ENCODE results near the gene ZNF185.

The ZNF185 gene

GRCh38 chrX:152881289-152881688 lies 16.6 kb upstream of the ZNF185 start:
- no peaks in the 10 kb centered on the region for H3K4me1 Mint-ChIP-seq
- no peak overlapping the region for H3K27ac Mint-ChIP-seq
- H3K4me3 Mint-ChIP-seq = no peak overlapping the region
- H3K27me3 Mint-ChIP-seq = peaks cover 4% of the 10 kb centered on the region
- DNase-seq (ENCODE audit: low spot score in 2 of 2) (no peak), ATAC-seq (ENCODE audit: low read depth) (no peak)
- no peaks in the 10 kb centered on the region for H3K9me3 Mint-ChIP-seq
- no peaks in the 10 kb centered on the region for H3K36me3 Mint-ChIP-seq

GRCh38 chrX:152884171-152884570 lies 13.7 kb upstream of the ZNF185 start:
- Mint-ChIP-seq H3K9me3 (no peaks in the 10 kb centered on the region), H3K27me3 (peaks cover 4% of the 10 kb centered on the region), H3K36me3 (no peaks in the 10 kb centered on the region), H3K4me1 (no peaks in the 10 kb centered on the region), H3K27ac (no peak overlapping the region), H3K4me3 (no peak overlapping the region)
- DNase-seq (ENCODE audit: low spot score in 2 of 2) (no peak), ATAC-seq (ENCODE audit: low read depth) (no peak)

- Mint-ChIP-seq H3K27me3 (peaks cover 21% of the 10 kb centered on the region), H3K36me3 (no peaks in the 10 kb centered on the region), H3K9me3 (no peaks in the 10 kb centered on the region), H3K27ac (no peak overlapping the region), H3K4me3 (no peak overlapping the region), H3K4me1 (no peaks in the 10 kb centered on the region)
- DNase-seq (ENCODE audit: low spot score in 2 of 2) (no peak), ATAC-seq (ENCODE audit: low read depth) (no peak)
These were observed 11.2 kb upstream of the ZNF185 start for GRCh38 chrX:152886716-152887115.

- DNase-seq (ENCODE audit: low spot score in 2 of 2) = no peak
- peaks cover 32% of the 10 kb centered on the region for H3K27me3 Mint-ChIP-seq
These were observed 5.4 kb upstream of the ZNF185 start for GRCh38 chrX:152892499-152892898.

GRCh38 chrX:152892999-152893891 lies 4.6 kb upstream of the ZNF185 start:
- Mint-ChIP-seq H3K9me3 (no peaks in the 10 kb centered on the region), H3K36me3 (no peaks in the 10 kb centered on the region), H3K27me3 (peaks cover 30% of the 10 kb centered on the region), H3K27ac (no peak overlapping the region), H3K4me1 (no peaks in the 10 kb centered on the region), H3K4me3 (no peak overlapping the region)
- DNase-seq (ENCODE audit: low spot score in 2 of 2) (no peak), ATAC-seq (ENCODE audit: low read depth) (no peak)

More at GRCh38 chrX:152892499-152892898, 5.4 kb upstream of the ZNF185 start:
- ATAC-seq (ENCODE audit: low read depth) = no peak
- no peaks in the 10 kb centered on the region for H3K36me3 Mint-ChIP-seq
- H3K9me3 Mint-ChIP-seq = no peaks in the 10 kb centered on the region
- no peaks in the 10 kb centered on the region for H3K4me1 Mint-ChIP-seq
- H3K4me3 Mint-ChIP-seq = no peak overlapping the region
- no peak overlapping the region for H3K27ac Mint-ChIP-seq

GRCh38 chrX:152893980-152894610 lies 3.8 kb upstream of the ZNF185 start:
- no peaks in the 10 kb centered on the region for H3K4me1 Mint-ChIP-seq

GRCh38 chrX:152895121-152895520 lies 2.7 kb upstream of the ZNF185 start:
- Mint-ChIP-seq H3K4me1 (no peaks in the 10 kb centered on the region), H3K27me3 (peaks cover 23% of the 10 kb centered on the region), H3K9me3 (no peaks in the 10 kb centered on the region), H3K27ac (no peak overlapping the region), H3K4me3 (no peak overlapping the region), H3K36me3 (no peaks in the 10 kb centered on the region)
- DNase-seq (ENCODE audit: low spot score in 2 of 2) = no peak
- no peak for ATAC-seq (ENCODE audit: low read depth)

More at GRCh38 chrX:152893980-152894610, 3.8 kb upstream of the ZNF185 start:
- ATAC-seq (ENCODE audit: low read depth) (no peak), DNase-seq (ENCODE audit: low spot score in 2 of 2) (no peak)
- H3K27ac Mint-ChIP-seq = no peak overlapping the region
- peaks cover 28% of the 10 kb centered on the region for H3K27me3 Mint-ChIP-seq
- H3K4me3 Mint-ChIP-seq = no peak overlapping the region
- H3K36me3 Mint-ChIP-seq = no peaks in the 10 kb centered on the region
- H3K9me3 Mint-ChIP-seq = no peaks in the 10 kb centered on the region

- DNase-seq (ENCODE audit: low spot score in 2 of 2) = no peak
- H3K4me1 Mint-ChIP-seq = no peaks in the 10 kb centered on the region
- H3K4me3 Mint-ChIP-seq = no peak overlapping the region
- no peak for ATAC-seq (ENCODE audit: low read depth)
- no peaks in the 10 kb centered on the region for H3K9me3 Mint-ChIP-seq
- no peaks in the 10 kb centered on the region for H3K36me3 Mint-ChIP-seq
- no peak overlapping the region for H3K27ac Mint-ChIP-seq
- peaks cover 22% of the 10 kb centered on the region for H3K27me3 Mint-ChIP-seq
These were observed 2.0 kb upstream of the ZNF185 start for GRCh38 chrX:152895724-152896420.

- H3K4me3 Mint-ChIP-seq = peak overlapping the region; percentile 11
- DNase-seq (ENCODE audit: low spot score in 2 of 2) = no peak
- H3K36me3 Mint-ChIP-seq = no peaks in the 10 kb centered on the region
- peaks cover 20% of the 10 kb centered on the region for H3K27me3 Mint-ChIP-seq
- H3K27ac Mint-ChIP-seq = no peak overlapping the region
- no peak for ATAC-seq (ENCODE audit: low read depth)
- no peaks in the 10 kb centered on the region for H3K4me1 Mint-ChIP-seq
- no peaks in the 10 kb centered on the region for H3K9me3 Mint-ChIP-seq
These were observed 1.4 kb upstream of the ZNF185 start for GRCh38 chrX:152896450-152896849.

- DNase-seq (ENCODE audit: low spot score in 2 of 2) = no peak
- Mint-ChIP-seq H3K36me3 (no peaks in the 10 kb centered on the region), H3K4me3 (no peak overlapping the region), H3K27ac (no peak overlapping the region), H3K4me1 (no peaks in the 10 kb centered on the region), H3K27me3 (peaks cover 26% of the 10 kb centered on the region), H3K9me3 (no peaks in the 10 kb centered on the region)
- no peak for ATAC-seq (ENCODE audit: low read depth)
These were observed 575 bp downstream of the ZNF185 start for GRCh38 chrX:152898442-152898841.

GRCh38 chrX:152899111-152899873 lies 1.4 kb downstream of the ZNF185 start:
- no peaks in the 10 kb centered on the region for H3K4me1 Mint-ChIP-seq
- peaks cover 26% of the 10 kb centered on the region for H3K27me3 Mint-ChIP-seq
- H3K36me3 Mint-ChIP-seq = no peaks in the 10 kb centered on the region
- H3K27ac Mint-ChIP-seq = no peak overlapping the region
- no peak for DNase-seq (ENCODE audit: low spot score in 2 of 2)
- H3K9me3 Mint-ChIP-seq = no peaks in the 10 kb centered on the region
- ATAC-seq (ENCODE audit: low read depth) = no peak
- no peak overlapping the region for H3K4me3 Mint-ChIP-seq

GRCh38 chrX:152899874-152900719 lies 2.2 kb downstream of the ZNF185 start:
- DNase-seq (ENCODE audit: low spot score in 2 of 2) (no peak), ATAC-seq (ENCODE audit: low read depth) (no peak)
- H3K27ac Mint-ChIP-seq = no peak overlapping the region
- no peaks in the 10 kb centered on the region for H3K9me3 Mint-ChIP-seq
- H3K36me3 Mint-ChIP-seq = no peaks in the 10 kb centered on the region
- no peak overlapping the region for H3K4me3 Mint-ChIP-seq
- H3K4me1 Mint-ChIP-seq = no peaks in the 10 kb centered on the region
- H3K27me3 Mint-ChIP-seq = peaks cover 25% of the 10 kb centered on the region

GRCh38 chrX:152900937-152901445 lies 3.1 kb downstream of the ZNF185 start:
- no peaks in the 10 kb centered on the region for H3K4me1 Mint-ChIP-seq
- DNase-seq (ENCODE audit: low spot score in 2 of 2) (no peak), ATAC-seq (ENCODE audit: low read depth) (no peak)
- no peaks in the 10 kb centered on the region for H3K9me3 Mint-ChIP-seq
- peaks cover 22% of the 10 kb centered on the region for H3K27me3 Mint-ChIP-seq
- H3K27ac Mint-ChIP-seq = no peak overlapping the region
- H3K36me3 Mint-ChIP-seq = no peaks in the 10 kb centered on the region
- no peak overlapping the region for H3K4me3 Mint-ChIP-seq
